Measurements from ENCODE around the gene ARHGDIG.

DNA sequence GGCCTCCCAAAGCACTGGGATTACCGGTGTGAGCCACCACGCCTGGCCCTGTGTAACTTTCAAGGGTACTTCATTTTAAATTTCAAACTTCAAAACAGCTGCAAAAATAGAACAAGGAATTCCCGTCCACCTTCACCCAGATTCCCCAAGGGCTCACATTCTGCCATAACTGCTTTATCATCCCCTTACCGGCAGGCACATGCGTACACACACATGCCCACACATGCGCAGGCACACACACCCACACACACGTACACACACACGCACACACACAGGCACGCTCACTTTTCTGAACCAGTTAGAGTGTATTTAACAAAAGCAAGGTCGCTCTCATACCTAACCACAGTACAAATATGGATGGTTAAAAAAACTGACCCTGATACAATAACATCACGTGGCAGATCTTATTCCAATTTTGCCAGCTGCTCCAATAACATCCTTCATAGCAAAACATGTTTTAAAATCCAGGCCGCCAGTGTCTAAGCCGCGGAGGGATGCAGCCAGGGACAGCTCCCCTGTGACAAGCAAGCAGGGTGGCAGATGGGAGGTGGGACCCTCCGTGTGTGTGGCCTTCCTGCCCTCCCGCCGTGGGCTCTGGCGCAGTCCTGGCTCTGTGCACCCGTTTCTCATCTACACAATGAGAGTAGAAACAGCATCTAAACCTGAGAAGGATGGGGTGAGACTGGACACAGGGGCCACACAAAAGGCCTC is 25.7 kb downstream of the ARHGDIG start:
- TF ChIP-seq CTCF (IDR thresholded peaks at IDR 0.05; ENCODE audit: insufficient read depth, low read length), result no peak
- TF ChIP-seq POLR2AphosphoS5 (IDR thresholded peaks at IDR 0.05; ENCODE audit: low read depth), result no peak
- TF ChIP-seq SPI1 (IDR thresholded peaks at IDR 0.05; ENCODE audit: borderline replicate concordance, low read depth), result no peak
- TF ChIP-seq GABPA (IDR thresholded peaks at IDR 0.05; ENCODE audit: low read depth), result no peak
- TF ChIP-seq REST (IDR thresholded peaks at IDR 0.05; ENCODE audit: insufficient replicate concordance, low read depth), result no peak

All from HL-60 (cell line).